HG03196 (cell line): ENCODE measurements around the gene WNK1.
"Not testable (repeated sequence)": the region's sequence is repeated elsewhere in the genome, so short reads cannot be mapped to it uniquely, and the experiment has no call there.

Experiments
- ATAC-seq: cut with Tn5 transposase; IDR thresholded peaks from one replicate; pipeline ENCODE4 v1.9.1; 2021; ENCODE audit not compliant: unreplicated experiment

The WNK1 gene

DNA sequence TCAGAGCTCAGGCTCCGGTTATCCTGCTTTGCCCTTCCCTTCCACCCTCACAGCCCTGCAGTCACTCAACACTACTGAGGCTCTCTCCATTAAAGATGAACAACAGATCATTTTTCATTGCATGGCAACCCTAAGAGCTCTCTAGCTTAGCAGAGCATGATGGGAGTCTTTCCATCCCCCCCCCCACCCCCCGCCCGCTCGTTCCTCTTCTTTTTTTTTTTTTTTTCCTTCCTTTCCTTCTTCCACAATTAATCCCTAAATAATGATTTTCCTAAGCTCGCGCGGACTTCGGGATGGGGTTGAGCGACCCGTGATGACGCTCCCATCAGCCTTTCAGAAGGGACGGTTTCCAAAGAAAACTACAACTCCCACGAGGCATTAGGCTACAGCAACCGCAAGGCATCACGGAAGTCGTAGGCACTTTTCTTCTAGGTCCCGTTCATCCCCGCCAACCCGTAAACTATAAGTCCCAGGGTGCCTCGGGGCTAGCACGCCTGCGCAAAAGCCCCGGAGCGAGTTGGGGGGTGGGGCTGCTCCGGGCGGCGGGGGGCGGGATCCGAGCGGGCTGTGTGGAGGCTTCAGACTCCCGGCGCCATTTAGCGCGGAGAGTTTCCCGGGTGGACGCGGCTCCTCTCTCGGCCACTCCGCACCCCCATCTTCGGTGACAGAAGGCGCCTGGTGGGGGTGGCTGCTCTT lies at the start of gene WNK1:
TSS of gene WNK1 (plus strand) at position 581 of the 696 bp plus-strand sequence. CDS start 987 bp downstream, outside the sequence.
- peak; percentile 55 for ATAC-seq

DNA sequence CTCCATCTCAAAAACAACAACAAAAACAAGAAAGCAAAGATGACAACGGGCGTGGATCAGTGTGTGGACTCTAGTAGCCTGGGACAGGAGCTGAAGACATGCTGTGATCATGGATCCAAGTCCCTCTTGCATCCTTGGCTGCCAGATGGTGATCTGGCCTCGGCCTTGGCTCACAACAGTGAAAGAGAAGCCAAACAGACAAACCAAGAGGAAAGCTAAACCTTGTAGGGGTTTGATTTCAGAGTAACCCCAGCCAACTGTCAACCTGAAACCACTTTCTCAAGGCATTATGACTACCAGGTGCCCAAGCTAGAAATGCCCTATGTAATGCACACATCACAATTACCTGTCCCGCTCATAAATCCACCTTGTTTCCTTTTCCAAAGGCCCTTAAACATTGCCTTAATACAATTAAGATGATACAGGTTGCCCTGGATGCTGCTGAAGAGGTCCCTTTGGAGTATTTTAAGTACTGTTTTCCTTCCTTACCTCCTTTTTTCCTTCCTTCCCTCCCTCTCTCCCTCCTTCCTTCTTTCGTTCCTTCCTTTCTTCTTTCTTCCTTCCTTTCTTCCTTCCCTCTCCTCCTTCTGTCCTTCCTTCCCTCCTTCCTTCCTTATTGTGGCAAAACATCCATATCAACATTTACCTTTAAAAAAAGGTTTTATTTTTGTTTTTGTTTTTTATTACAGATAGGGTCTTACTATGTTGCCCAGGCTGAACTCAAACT lies 47.7 kb upstream of the WNK1 start:
- ATAC-seq: no peak

DNA sequence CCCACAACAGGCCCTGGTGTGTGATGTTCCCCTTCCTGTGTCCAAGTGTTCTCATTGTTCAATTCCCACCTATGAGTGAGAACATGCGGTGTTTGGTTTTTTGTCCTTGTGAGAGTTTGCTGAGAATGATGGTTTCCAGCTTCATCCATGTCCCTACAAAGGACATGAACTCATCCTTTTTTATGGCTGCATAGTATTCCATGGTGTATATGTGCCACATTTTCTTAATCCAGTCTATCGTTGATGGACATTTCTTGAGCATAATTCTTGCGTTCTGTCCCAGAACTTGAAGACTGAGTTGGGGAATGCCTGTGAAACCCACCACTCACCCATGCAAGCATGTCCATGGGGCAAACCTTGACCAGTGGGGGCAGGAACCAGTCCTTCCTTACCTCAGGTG lies 44.3 kb upstream of the WNK1 start:
- ATAC-seq: not testable (repeated sequence)

DNA sequence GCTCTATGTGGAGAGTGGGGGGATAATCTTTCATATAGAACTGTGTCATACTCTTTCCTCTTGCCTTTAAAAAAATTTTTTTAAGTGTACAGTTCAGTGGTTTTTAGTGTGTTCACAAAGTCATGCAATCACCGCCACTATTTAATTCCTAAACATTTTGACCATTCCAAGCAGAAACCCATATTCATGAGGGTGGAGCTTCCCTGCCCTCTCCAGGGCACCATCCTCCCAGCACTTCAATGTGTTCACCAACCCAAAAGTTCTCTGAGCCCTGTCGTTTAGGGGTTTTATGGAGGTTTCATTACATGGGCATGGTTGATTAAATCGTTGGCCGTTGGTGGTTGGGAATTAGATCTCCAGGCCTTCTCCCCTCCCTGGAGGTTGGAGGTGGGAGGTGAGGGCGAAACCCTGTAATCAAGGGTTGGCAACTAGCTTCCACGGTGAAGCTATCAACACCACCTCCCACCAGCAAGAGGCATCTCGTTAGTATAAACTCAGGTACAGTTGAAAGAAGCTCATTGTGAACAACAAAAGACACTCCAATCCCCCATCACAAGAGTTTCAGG lies 42.8 kb upstream of the WNK1 start:
- ATAC-seq: no peak

DNA sequence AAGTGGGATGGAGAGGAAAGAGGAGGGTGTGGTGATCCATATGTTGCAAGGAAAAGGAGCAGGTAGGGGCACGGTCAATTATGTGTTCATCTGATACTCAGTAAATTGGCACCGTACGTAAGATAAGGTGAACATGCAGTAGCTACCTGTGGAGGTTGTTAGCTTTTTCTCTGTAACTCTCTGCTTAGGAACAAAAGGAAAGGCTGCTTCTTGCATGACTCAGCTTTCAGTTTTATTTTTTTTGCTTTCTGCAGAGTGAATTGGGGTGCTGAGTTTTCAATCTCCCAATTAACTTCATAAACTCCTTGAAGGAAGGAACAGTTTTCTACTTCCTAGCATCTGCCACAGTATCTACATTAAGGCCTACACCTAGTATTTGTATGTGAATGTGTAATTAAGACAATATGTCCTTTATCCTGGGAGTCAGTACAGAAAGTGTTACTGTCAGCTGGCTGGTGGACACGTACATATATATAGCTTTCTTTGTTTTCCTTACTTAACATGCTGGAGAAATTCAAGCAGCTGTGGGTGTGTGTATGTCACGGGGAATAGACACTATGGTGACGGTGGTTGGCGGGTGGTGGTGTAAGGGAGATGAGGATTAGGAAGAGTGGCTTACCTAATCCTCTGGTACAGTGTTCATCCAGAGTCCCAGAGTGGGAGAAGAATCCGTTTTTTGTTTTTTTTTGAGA lies 40.1 kb upstream of the WNK1 start:
- ATAC-seq: no peak

DNA sequence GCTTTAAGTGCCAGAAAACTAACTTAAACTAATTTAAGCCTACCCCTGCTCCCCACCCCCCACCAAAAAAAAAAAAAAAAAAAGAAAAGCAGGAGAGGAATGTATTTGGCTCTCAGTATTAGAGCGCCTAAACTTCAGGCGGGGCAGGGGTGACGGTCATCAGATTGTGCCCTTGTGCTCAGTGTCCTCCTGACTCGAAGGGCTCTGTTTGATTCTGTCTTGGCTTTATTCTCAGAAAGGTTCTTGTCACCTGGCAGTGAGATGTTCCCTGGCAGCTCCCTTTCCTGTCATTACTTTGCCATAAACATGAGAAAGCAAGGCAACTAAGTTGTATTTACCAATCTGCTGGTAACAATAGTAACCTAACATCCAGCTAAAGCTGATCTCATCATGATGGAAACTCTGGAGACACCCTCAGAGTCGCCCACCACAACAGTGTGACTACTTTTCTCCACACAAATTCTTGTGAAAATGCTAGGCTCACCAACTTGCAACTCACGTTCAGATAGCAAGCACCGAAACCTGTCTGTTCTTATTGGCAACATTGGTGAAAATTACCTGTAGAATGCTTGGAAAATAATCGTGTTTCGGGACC lies 39.0 kb upstream of the WNK1 start:
- ATAC-seq: no peak

DNA sequence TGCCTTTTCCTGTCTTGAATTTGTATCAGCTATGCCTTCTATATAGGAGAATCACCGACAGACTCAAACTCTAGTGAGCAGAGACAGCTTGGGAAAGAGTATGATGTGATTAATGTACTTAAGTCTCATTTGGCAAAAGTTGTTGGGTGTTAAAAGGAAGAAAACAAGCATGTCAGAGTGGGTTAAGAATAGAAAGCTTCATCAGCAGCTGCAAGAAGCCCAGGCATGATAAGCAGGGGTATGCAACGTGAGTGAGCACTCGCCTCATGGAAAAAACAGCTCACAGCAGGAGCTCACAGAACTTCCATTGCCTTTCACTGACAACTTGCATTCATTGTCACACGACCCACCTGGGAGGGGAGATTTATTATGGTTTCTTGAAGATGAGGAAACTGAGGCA lies 35.9 kb upstream of the WNK1 start:
- ATAC-seq: no peak

DNA sequence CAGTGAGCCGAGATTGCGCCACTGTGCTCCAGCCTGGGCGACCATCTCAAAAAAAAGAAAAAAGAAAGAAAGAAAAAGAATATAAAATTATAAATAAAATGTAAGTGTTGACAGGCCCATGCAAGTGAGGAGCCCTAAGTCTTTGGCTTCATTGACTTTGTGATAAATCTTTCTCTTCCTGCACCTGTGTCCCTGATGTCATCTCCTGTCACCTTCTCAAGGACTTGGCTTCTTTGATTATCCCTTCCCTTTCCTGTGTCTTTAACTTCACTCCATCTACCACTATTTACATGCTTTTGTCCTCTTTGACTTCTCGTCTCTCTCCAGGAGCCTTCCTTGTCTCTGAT lies 33.6 kb upstream of the WNK1 start:
- no peak for ATAC-seq

DNA sequence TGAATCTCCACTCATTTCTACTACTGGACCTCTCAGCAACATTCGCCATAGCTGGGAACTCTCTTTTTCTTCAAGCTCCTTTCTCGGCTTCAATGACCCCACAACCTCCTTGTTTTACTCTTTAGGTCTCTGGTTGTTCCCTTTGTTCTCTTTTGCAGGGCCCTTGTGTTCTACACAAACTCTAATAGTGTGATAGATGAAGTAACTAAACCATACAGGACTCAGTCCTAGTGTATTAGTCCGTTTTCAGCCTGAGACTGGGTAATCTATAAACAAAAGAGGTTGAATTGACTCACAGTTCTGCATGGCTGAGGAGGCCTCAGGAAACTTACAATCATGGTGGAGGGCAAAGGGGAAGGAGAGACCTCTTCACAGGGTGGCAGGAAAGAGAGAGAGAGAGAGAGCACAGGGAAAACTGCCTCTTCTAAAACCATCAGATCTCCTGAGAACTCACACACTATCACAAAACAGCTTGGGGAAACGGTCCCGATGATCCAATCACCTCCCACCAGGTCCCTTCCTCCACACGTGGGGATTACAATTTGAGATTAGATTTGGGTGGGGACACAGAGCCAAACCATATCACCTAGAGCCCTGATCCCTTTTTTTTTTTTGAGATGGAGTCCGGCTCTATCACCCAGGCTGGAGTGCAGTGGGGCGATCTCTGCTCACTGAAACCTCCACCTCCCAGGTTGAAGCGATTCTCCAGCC lies 32.0 kb upstream of the WNK1 start:
- ATAC-seq: no peak

DNA sequence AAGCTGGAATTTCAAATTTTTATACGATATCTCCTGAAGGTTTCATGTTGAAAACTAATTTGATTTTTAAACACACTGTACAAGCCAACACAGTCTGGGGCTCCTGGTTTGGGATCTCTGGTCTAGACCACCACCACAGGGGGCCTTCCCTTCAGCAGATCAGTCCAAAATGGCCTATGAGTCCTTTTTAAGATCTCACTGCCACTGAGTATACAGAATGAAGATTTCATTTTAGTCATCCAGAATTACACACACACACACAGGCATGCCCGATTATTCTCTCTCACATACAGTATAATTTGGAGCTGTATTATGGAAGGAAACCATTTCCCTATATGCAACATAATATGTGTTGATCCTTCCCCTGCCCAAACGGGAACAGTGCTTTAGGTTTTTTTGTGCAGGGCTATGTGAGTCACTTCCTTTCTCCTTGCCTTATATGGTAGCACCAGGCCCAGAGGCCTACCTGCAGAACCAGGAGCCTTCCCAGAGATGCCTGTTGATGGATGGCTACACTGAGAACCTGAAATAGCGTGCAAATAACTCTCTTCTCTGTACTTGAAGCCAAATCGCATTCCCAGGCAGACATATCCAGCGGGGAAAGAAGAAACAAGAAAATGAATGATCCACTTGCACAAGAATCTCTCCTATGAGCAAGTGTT lies 28.1 kb upstream of the WNK1 start:
- no peak for ATAC-seq

DNA sequence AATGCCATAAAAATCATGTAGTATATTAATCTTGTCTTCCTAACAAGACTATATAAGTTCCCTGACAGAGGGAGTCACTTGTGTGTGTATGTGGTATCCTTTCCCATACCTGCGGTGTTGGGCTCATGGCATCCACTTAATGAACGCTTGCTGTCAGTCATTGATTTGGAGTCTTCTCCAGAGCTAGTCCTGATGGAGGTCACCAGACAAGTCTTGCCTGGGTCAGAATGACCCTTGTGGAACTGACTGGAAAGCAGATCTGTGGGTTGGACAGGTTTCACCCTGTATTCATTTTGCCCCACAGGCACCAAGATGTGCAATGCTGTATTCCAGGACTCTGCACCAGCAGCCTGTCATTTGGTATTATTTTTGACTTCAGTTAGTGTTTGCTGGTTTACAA lies 27.3 kb upstream of the WNK1 start:
- ATAC-seq: no peak

DNA sequence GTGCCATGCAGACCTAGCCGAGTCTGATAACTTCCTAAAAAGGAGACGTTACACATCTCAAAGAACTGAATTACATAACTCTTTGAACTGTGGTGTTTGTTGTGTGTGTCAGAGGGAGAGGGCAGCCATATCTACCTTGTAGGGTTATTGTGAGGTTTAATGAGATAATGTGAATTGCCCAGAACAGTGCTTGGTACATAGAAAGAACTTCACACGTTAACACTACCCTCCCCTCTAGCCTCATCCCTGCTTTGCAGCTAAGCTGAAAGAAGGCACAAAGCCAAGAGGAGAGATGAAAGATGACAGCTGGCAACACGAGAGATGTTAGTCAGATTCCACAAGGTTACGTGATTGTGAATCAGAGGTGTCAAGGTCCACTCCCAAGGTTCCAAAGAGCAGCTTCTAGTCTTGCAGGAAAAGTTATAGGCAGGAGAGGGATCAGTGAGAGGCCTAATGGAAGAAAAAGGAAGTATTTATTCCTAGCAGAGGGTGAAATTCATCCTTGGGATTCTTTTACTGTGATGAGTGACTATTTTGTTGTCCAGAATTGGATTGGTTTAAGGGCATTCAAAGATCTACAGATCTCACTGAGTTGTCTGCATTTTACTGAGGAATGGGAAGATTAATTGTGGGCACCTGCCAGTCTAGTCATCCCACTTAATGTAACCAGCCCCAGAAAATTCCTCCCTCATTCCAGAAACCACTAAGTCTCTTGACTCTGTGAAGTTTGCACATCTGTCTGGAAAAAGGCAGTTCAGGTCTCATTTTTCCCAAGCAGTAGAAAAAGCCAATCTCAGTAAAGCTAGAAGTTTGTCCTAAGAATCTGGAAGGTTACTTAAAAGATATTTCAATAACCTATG lies 25.9 kb upstream of the WNK1 start:
- no peak for ATAC-seq

DNA sequence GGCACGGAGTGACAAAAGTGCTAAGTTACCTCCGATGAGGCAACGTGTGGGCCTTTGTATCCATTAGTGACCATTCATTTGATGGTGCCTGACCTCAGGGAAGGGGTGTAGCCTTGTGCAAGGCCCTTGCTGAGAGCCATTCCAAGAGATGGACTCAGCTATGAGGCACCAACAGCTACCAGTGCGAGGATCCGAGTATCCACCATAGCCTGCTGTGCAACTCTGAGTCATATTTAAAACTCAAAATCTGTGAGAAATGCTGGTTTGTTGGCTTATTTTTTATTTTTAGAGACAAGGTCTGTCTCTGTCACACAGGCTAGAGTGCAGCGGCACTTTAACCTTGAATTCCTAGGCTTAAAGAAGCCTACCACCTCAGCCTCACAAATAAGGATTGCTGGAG lies 25.1 kb upstream of the WNK1 start:
- ATAC-seq: no peak

DNA sequence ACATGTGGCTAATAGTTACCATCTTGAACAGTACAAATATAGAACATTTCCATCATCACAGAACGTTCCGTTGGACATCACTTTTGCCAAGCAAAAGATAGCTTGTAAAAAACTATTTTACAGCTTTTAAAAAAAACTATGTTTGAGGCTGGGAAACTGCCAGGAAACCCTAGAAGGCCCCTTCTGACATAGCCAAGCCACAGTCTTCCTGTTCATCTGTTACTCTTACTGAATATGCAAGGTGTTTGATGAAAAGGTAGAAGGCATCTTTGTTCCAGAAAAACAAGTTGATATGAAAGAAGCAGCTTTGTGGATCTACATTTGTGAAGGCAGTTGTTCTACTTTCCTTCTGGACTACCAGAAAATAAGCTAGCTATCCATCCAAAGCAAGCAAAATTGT lies 23.6 kb upstream of the WNK1 start:
- ATAC-seq: no peak

DNA sequence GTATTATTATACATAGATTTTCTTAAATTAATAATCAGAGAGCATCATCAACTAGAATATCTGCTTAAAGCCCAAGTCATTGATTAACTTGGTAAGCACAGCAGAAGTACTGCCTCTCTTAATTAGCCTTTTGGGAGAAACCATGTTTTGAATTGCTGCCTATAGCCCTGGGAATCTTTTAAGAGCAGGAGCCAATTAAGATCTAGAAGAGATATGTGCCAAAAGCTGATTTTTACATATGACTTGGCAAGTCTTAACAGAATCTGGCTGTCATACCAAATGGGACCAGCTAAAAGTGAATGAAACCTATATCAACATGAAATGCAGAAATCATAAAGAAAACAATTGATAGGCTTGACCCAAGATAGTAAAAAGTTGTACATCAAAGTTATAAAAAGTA lies 23.2 kb upstream of the WNK1 start:
- no peak for ATAC-seq

DNA sequence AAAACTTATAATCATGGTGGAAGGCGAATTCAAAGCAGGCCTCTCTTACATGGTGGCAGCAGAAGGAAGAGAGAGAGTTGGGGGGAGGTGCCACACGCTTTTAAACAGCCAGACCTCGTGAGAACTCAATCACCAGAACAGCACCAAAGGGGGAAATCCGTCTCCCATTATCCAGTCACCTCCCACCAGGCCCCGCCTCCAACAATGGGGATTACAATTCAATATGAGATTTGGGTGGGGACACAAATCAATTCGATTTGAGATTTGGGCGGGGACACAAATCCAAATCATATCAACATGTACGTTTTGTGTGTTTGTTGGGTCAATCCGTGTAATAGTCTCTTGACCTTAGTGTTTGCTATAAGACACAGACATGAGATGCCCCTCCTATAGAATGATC lies 21.8 kb upstream of the WNK1 start:
- ATAC-seq: no peak

DNA sequence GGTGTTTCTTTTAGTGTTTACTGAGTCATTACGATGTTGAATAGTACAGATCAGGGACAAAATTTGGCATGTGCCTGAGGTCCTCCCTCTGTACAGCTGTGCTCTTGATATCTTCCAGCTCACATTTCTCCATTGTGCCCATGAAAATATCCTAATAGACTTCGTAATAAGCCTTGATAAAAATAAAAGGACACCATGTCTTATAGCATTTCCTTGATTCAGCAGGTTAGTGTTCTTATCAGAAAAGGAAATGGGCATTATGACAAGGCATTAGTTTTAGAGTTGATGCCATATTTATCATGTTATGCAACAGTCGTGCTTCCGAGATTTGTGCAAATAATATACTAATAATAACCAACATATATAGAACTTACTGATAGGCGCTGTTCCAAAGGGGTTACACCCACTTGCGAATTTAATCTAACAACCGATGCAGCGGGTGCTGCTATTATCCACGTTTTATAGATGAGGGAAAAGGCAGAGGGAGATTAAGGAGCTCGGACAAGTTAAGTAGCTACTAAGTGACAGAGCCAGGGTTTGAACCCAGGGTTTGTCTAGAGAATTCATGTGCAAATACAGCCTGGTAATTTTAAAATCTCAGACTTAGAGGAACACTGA lies 15.1 kb upstream of the WNK1 start:
- ATAC-seq: no peak

DNA sequence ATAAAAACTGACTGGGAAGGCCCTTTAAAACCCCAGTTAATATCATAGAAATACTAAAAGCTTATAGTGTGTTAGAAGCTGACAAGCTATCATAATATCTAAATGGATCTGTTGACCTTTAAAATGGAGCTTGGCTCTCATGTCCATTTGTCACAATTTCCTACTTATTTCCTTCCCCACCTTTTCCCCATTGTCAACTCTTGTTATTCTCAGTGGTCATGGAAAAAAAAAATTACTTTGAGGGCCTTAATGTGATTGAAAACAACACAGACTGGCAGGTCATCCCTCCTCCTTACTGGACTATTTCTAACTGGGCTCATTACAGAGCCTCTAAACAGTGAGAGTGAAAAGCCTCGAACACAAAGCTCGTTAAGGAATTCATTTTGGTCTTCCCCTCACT lies 13.7 kb upstream of the WNK1 start:
- no peak for ATAC-seq

DNA sequence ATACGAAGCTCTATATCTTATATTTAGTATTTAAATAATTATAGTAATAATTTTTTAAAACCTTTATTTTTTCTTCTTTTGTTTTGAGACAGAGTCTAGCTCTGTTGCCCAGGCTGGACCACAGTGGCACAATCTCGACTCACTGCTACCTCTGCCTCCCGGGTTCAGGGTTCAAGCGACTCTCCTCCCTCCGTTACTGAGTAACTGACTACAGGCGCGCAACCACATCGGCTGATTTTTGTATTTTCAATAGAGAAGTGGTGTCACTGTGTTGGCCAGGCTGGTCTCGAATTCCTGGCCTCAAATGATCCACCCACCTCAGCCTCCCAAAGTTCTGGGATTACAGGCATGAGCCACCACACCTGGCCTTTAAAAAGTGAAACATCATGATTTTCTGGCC lies 13.0 kb upstream of the WNK1 start:
- no peak for ATAC-seq
